A673 (cell line): ENCODE measurements around the gene CRX.

Source experiments
- EZH2 ChIP-seq: fragments of 200-600 bp; sonication (generic); IDR thresholded peaks from 2 replicates; pipeline ENCODE4 v1.6.1; 2017; ENCODE audit warnings: borderline replicate concordance, low read depth, mild to moderate bottlenecking, mixed read lengths, antibody characterized with exemption, low read length; ENCODE audit not compliant: poor library complexity, severe bottlenecking
- TF ChIP-seq, protein P1 (sequence below): fragments of 300-800, 200-600 bp; sonication (generic); conservative IDR thresholded peaks from 2 replicates; pipeline ENCODE4 v1.5.1; 2017; ENCODE audit warnings: low read depth, mild to moderate bottlenecking, antibody characterized with exemption, low read length, moderate library complexity, mixed read lengths

DNA sequence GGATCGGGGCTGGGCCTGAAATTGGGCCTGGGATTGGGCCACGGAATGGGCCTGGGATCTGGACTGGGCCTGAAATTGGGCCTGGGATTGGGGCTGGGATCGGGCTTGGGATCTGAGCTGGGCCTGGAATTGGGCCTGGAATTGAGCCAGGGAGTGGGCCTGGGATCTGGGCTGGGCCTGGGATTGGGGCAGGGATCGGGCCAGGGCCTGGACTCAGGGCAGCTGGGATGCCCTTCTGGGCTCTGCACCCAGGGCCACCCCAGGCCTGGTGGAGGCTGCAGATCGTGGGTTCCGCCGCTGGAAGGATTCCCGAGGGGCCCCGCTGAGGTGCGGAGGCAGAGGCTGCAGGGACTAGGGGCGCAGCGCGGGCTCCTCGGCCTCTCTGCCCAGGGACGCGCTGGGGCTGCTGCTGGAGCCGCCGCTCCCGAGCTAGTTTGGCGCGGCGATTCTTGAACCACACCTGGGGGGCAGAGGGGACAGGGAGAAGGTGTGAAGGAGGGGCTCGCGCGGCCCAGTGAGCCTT lies 19.2 kb upstream of the CRX start:
- no peak for TF ChIP-seq EZH2
- TF ChIP-seq, protein P1, sequence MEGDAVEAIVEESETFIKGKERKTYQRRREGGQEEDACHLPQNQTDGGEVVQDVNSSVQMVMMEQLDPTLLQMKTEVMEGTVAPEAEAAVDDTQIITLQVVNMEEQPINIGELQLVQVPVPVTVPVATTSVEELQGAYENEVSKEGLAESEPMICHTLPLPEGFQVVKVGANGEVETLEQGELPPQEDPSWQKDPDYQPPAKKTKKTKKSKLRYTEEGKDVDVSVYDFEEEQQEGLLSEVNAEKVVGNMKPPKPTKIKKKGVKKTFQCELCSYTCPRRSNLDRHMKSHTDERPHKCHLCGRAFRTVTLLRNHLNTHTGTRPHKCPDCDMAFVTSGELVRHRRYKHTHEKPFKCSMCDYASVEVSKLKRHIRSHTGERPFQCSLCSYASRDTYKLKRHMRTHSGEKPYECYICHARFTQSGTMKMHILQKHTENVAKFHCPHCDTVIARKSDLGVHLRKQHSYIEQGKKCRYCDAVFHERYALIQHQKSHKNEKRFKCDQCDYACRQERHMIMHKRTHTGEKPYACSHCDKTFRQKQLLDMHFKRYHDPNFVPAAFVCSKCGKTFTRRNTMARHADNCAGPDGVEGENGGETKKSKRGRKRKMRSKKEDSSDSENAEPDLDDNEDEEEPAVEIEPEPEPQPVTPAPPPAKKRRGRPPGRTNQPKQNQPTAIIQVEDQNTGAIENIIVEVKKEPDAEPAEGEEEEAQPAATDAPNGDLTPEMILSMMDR, result no peak
